AG04449 (cell line): ENCODE results near the gene SH2D4B.

Source experiments
- CTCF ChIA-PET: fragments of 350-600 bp; formaldehyde crosslinking; extraction: SDS; loops from one replicate; lab custom pipeline; 2021; ENCODE audit warnings: antibody characterized with exemption; lab: Yijun Ruan, JAX
- POLR2A ChIA-PET: fragments of 400-600, 350-600 bp; formaldehyde crosslinking; extraction: SDS; loops from one replicate; lab custom pipeline; 2020; ENCODE audit warnings: antibody characterized with exemption, inconsistent platforms; lab: Yijun Ruan, JAX
- DNase-seq: peaks from one replicate; pipeline ENCODE4 v3.0.0-alpha.2; 2010; ENCODE audit warnings: low read depth, low spot score
- H3K4me3 ChIP-seq: 2 replicates; pipeline ENCODE4 v1.5.1; 2011; ENCODE audit warnings: low read depth, mild to moderate bottlenecking, control low read depth, low read length
- CTCF ChIP-seq: IDR thresholded peaks from one replicate; pipeline ENCODE4 v1.5.1; 2011; ENCODE audit warnings: mild to moderate bottlenecking, moderate library complexity, low read length, control low read depth, inconsistent platforms; ENCODE audit not compliant: insufficient read depth; ENCODE audit errors: missing control alignments

Gene SH2D4B

GRCh38 chr10:80537736-80538480 is at the start of gene SH2D4B:
SH2D4B (plus strand) TSS chr10:80537902; CDS start chr10:80538332, 430 bp downstream.
- no peak for TF ChIP-seq CTCF

GRCh38 chr10:80488539-80489066 is 49.1 kb upstream of the SH2D4B start:
- ChIA-PET CTCF (interaction anchor here (1.0 to 2.9 kb wide), 2 partner anchors 16 to 44 kb away, joined by 3 to 19 read pairs; no protein-coding TSS in a partner anchor), POLR2A (interaction anchor here (0.7 kb wide), 1 partner anchor 14 kb away, joined by 3 read pairs; no protein-coding TSS in a partner anchor)
- no peak for TF ChIP-seq CTCF
- DNase-seq: no peak
- H3K4me3 ChIP-seq: no peak overlapping the region

More at GRCh38 chr10:80537736-80538480, at the start of gene SH2D4B:
- no peak within 1 kb of the TSS for H3K4me3 ChIP-seq
- ChIA-PET CTCF (no interaction called here), POLR2A (no interaction called here)
- no peak for DNase-seq

GRCh38 chr10:80489371-80490112 is 48.2 kb upstream of the SH2D4B start:
- no peak for DNase-seq
- ChIA-PET CTCF (interaction anchor here (0.7 to 2.9 kb wide), 3 partner anchors 12 to 44 kb away, joined by 3 to 19 read pairs (median 3); no protein-coding TSS in a partner anchor), POLR2A (no interaction called here)
- H3K4me3 ChIP-seq: no peak overlapping the region
- TF ChIP-seq CTCF: no peak

GRCh38 chr10:80491251-80492102 is 46.2 kb upstream of the SH2D4B start:
- no peak for DNase-seq
- H3K4me3 ChIP-seq: no peak overlapping the region
- ChIA-PET POLR2A (no interaction called here), CTCF (interaction anchor here (1.1 to 1.5 kb wide), 3 partner anchors 8 to 17 kb away, joined by 3 to 6 read pairs (median 5); no protein-coding TSS in a partner anchor)
- no peak for TF ChIP-seq CTCF

- POLR2A ChIA-PET: no interaction called here
- CTCF ChIA-PET: interaction anchor here (0.8 to 1.6 kb wide), 4 partner anchors 12 to 39 kb away, joined by 3 to 16 read pairs (median 4); no protein-coding TSS in a partner anchor
- H3K4me3 ChIP-seq: no peak overlapping the region; the same call in 1 of the 2 replicates
These were observed 44.7 kb upstream of the SH2D4B start for GRCh38 chr10:80492848-80493521.

More at GRCh38 chr10:80492848-80493521, 44.7 kb upstream of the SH2D4B start:
- DNase-seq: no peak
- TF ChIP-seq CTCF: no peak
